Gastroesophageal sphincter (tissue), 3 donors: Measurements from ENCODE around the gene MUS81.

Experiments
- CTCF ChIP-seq, 4 experiments: fragments of 200-600 bp in 2 of 4; fragments of 450-650 bp in 2 of 4; sonication (generic) in 1 of 4; IDR thresholded peaks; one replicate each; pipeline ENCODE4 v1.5.1; 2017 to 2019; ENCODE audit warnings: antibody characterized with exemption in 4 of 4, mild to moderate bottlenecking in 2 of 4, moderate library complexity in 2 of 4
- EP300 ChIP-seq: sonication (generic); formaldehyde crosslinking; IDR thresholded peaks from one replicate; pipeline ENCODE4 v1.6.1; 2017; ENCODE audit warnings: antibody characterized with exemption, mild to moderate bottlenecking
- POLR2A ChIP-seq, 2 donors: fragments of 450-650 bp; IDR thresholded peaks; one replicate each; pipeline ENCODE4 v1.6.1; 2017; ENCODE audit warnings: antibody characterized with exemption in 2 of 2, mild to moderate bottlenecking in 2 of 2, moderate library complexity in 1 of 2
- POLR2AphosphoS5 ChIP-seq: sonication (generic); formaldehyde crosslinking; IDR thresholded peaks from one replicate; pipeline ENCODE4 v1.6.1; 2017; ENCODE audit warnings: antibody characterized with exemption

GRCh38 chr11:65868907-65869306 lies 8.7 kb downstream of the MUS81 start:
- TF ChIP-seq CTCF (IDR thresholded peaks at IDR 0.05) (no peak), POLR2AphosphoS5 (no peak), POLR2A (IDR thresholded peaks at IDR 0.05) (no peak), EP300 (no peak)
